SK-N-SH treated with all-trans-retinoic acid at 6 μM for 48 hours (cell line): ENCODE results near the gene AFAP1.
A peak's percentile ranks its signal among the peaks of the same experiment; 100 is the strongest.

Experiments
- ATAC-seq: fragments of 200-7000 bp; cut with Tn5 transposase; 3 replicates; pipeline ENCODE4 v1.9.1; 2020; ENCODE audit warnings: mild to moderate bottlenecking, moderate library complexity
- ARNTL ChIP-seq: fragments of 450-650 bp; formaldehyde crosslinking; IDR thresholded peaks from 2 replicates; pipeline ENCODE4 v1.5.0; 2020; ENCODE audit warnings: low read depth, mild to moderate bottlenecking, moderate library complexity, borderline replicate concordance
- BACH2 ChIP-seq: fragments of 250-450 bp; sonication (Bioruptor Pico); IDR thresholded peaks from 2 replicates; pipeline ENCODE4 v1.9.0; 2021; ENCODE audit warnings: mild to moderate bottlenecking, borderline replicate concordance
- CSDC2 ChIP-seq: fragments of 250-450 bp; sonication (Bioruptor Pico); IDR thresholded peaks from 2 replicates; pipeline ENCODE4 v1.5.0; 2020; ENCODE audit warnings: mild to moderate bottlenecking, moderate library complexity
- ISL1 ChIP-seq: fragments of 250-450 bp; sonication (Bioruptor Pico); IDR thresholded peaks from 2 replicates; pipeline ENCODE4 v2.1.2; 2022; ENCODE audit warnings: mild to moderate bottlenecking, moderate library complexity
- OSR1 ChIP-seq: fragments of 250-450 bp; sonication (Bioruptor Pico); IDR thresholded peaks from 2 replicates; pipeline ENCODE4 v1.8.0; 2022; ENCODE audit warnings: moderate library complexity, mild to moderate bottlenecking, inconsistent platforms
- PPARA ChIP-seq: fragments of 250-450 bp; sonication (Bioruptor Pico); IDR thresholded peaks from 2 replicates; pipeline ENCODE4 v1.5.0; 2020; ENCODE audit warnings: mild to moderate bottlenecking, borderline replicate concordance
- RARB ChIP-seq: fragments of 250-450 bp; sonication (Bioruptor Pico); IDR thresholded peaks from 2 replicates; pipeline ENCODE4 v1.8.0; 2021; ENCODE audit warnings: mild to moderate bottlenecking, moderate library complexity
- SNAI2 ChIP-seq: fragments of 250-450 bp; sonication (Bioruptor Pico); IDR thresholded peaks from 2 replicates; pipeline ENCODE4 v1.5.0; 2020; ENCODE audit warnings: mild to moderate bottlenecking, moderate library complexity
- TCF4 ChIP-seq: fragments of 250-450 bp; sonication (Bioruptor Pico); IDR thresholded peaks from 2 replicates; pipeline ENCODE4 v1.8.0; 2021; ENCODE audit warnings: mild to moderate bottlenecking, moderate library complexity, borderline replicate concordance
- TOX ChIP-seq: fragments of 250-450 bp; sonication (Bioruptor Pico); IDR thresholded peaks from 2 replicates; pipeline ENCODE4 v1.8.0; 2021; ENCODE audit warnings: mild to moderate bottlenecking, moderate library complexity, borderline replicate concordance
- ZC3H10 ChIP-seq: fragments of 250-450 bp; sonication (Bioruptor Pico); IDR thresholded peaks from 2 replicates; pipeline ENCODE4 v1.5.1; 2021; ENCODE audit warnings: mild to moderate bottlenecking, moderate library complexity
- ZFP3 ChIP-seq: fragments of 250-450 bp; sonication (Bioruptor Pico); IDR thresholded peaks from 2 replicates; pipeline ENCODE4 v1.5.0; 2020; ENCODE audit warnings: mild to moderate bottlenecking, moderate library complexity
- ZFP30 ChIP-seq: fragments of 450-650 bp; formaldehyde crosslinking; IDR thresholded peaks from 2 replicates; pipeline ENCODE4 v1.5.0; 2022; ENCODE audit warnings: mild to moderate bottlenecking, moderate library complexity
- ZNF565 ChIP-seq: fragments of 450-650 bp; formaldehyde crosslinking; conservative IDR thresholded peaks from 2 replicates; pipeline ENCODE4 v1.5.0; 2020; ENCODE audit warnings: low read depth, mild to moderate bottlenecking, moderate library complexity
- ZNF70 ChIP-seq: fragments of 450-650 bp; formaldehyde crosslinking; IDR thresholded peaks from 2 replicates; pipeline ENCODE4 v1.5.0; 2020; ENCODE audit warnings: mild to moderate bottlenecking, moderate library complexity
- ZNF8 ChIP-seq: fragments of 450-650 bp; formaldehyde crosslinking; IDR thresholded peaks from 2 replicates; pipeline ENCODE4 v1.5.0; 2020; ENCODE audit warnings: mild to moderate bottlenecking, moderate library complexity
- TF ChIP-seq, protein P1 (sequence below): fragments of 250-450 bp; sonication (Bioruptor Pico); IDR thresholded peaks from 2 replicates; pipeline ENCODE4 v1.8.0; 2020; ENCODE audit warnings: mild to moderate bottlenecking, moderate library complexity, borderline replicate concordance
- TF ChIP-seq, protein P2 (sequence below): fragments of 250-450 bp; sonication (Bioruptor Pico); IDR thresholded peaks from 2 replicates; pipeline ENCODE4 v1.5.1; 2021; ENCODE audit warnings: mild to moderate bottlenecking, moderate library complexity
- TF ChIP-seq, protein P3 (sequence below): fragments of 250-450 bp; sonication (Bioruptor Pico); IDR thresholded peaks from 2 replicates; pipeline ENCODE4 v1.8.0; 2021; ENCODE audit warnings: low read depth, mild to moderate bottlenecking, moderate library complexity, borderline replicate concordance
- TF ChIP-seq, protein P4 (sequence below): fragments of 250-450 bp; sonication (Bioruptor Pico); IDR thresholded peaks from 2 replicates; pipeline ENCODE4 v1.5.1; 2020; ENCODE audit warnings: low read depth, mild to moderate bottlenecking, moderate library complexity
- TF ChIP-seq, protein P5 (sequence below): fragments of 250-450 bp; sonication (Bioruptor Pico); IDR thresholded peaks from 2 replicates; pipeline ENCODE4 v1.5.0; 2020; ENCODE audit warnings: mild to moderate bottlenecking, moderate library complexity

AFAP1 gene

DNA sequence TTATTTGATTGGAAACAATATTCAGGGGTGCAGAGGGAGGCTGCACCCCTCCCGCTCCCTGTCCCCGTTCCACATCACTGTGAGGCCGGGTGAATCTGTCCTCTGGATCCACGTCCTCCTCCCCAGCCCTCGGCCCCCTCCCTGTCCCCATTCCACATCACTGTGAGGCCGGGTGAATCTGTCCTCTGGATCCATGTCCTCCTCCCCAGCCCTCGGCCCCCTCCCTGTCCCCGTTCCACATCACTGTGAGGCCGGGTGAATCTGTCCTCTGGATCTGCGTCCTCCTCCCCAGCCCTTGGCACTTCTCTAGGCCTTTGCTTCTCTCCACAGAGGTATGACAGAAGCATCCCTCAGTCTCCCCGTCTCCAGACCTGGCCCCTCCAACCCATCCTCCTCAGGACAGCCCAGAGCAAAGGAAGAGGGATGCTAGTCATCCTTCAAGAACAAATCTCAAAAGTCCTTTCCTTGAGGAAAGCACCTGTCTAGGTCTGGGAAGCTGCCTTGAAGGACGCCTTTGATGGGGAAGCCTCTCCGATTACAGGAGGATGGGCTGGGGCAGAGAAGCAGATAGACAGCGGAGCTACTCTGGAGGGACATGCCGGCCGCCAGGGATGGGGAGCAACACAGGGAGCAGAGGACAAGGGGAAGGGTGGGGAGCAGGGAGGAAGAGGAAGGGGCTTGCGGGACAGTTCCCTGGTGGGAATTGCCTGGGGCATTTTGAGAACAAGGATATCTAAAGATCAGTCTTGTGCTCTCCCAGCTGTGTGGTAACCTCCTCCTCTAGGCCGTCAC, 10.8 kb upstream of the AFAP1 start:
- TF ChIP-seq ZFP30 (CRISPR knock-in tag) (no peak), SNAI2 (CRISPR knock-in tag) (no peak), ZNF70 (no peak), ISL1 (no peak), TCF4 (CRISPR knock-in tag) (no peak), ZC3H10 (CRISPR knock-in tag) (no peak), ZNF565 (CRISPR knock-in tag) (no peak), BACH2 (CRISPR knock-in tag) (no peak), PPARA (no peak), RARB (no peak), OSR1 (no peak), ZFP3 (CRISPR knock-in tag) (no peak), ARNTL (CRISPR knock-in tag) (no peak), TOX (no peak)
- TF ChIP-seq, protein P1, sequence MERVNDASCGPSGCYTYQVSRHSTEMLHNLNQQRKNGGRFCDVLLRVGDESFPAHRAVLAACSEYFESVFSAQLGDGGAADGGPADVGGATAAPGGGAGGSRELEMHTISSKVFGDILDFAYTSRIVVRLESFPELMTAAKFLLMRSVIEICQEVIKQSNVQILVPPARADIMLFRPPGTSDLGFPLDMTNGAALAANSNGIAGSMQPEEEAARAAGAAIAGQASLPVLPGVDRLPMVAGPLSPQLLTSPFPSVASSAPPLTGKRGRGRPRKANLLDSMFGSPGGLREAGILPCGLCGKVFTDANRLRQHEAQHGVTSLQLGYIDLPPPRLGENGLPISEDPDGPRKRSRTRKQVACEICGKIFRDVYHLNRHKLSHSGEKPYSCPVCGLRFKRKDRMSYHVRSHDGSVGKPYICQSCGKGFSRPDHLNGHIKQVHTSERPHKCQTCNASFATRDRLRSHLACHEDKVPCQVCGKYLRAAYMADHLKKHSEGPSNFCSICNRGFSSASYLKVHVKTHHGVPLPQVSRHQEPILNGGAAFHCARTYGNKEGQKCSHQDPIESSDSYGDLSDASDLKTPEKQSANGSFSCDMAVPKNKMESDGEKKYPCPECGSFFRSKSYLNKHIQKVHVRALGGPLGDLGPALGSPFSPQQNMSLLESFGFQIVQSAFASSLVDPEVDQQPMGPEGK (CRISPR knock-in tag) = no peak
- TF ChIP-seq, protein P2, sequence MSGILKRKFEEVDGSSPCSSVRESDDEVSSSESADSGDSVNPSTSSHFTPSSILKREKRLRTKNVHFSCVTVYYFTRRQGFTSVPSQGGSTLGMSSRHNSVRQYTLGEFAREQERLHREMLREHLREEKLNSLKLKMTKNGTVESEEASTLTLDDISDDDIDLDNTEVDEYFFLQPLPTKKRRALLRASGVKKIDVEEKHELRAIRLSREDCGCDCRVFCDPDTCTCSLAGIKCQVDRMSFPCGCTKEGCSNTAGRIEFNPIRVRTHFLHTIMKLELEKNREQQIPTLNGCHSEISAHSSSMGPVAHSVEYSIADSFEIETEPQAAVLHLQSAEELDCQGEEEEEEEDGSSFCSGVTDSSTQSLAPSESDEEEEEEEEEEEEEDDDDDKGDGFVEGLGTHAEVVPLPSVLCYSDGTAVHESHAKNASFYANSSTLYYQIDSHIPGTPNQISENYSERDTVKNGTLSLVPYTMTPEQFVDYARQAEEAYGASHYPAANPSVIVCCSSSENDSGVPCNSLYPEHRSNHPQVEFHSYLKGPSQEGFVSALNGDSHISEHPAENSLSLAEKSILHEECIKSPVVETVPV (CRISPR knock-in tag) = no peak
- TF ChIP-seq, protein P3, sequence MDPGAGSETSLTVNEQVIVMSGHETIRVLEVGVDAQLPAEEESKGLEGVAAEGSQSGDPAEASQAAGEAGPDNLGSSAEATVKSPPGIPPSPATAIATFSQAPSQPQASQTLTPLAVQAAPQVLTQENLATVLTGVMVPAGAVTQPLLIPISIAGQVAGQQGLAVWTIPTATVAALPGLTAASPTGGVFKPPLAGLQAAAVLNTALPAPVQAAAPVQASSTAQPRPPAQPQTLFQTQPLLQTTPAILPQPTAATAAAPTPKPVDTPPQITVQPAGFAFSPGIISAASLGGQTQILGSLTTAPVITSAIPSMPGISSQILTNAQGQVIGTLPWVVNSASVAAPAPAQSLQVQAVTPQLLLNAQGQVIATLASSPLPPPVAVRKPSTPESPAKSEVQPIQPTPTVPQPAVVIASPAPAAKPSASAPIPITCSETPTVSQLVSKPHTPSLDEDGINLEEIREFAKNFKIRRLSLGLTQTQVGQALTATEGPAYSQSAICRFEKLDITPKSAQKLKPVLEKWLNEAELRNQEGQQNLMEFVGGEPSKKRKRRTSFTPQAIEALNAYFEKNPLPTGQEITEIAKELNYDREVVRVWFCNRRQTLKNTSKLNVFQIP (CRISPR knock-in tag) = no peak
- TF ChIP-seq, protein P4, sequence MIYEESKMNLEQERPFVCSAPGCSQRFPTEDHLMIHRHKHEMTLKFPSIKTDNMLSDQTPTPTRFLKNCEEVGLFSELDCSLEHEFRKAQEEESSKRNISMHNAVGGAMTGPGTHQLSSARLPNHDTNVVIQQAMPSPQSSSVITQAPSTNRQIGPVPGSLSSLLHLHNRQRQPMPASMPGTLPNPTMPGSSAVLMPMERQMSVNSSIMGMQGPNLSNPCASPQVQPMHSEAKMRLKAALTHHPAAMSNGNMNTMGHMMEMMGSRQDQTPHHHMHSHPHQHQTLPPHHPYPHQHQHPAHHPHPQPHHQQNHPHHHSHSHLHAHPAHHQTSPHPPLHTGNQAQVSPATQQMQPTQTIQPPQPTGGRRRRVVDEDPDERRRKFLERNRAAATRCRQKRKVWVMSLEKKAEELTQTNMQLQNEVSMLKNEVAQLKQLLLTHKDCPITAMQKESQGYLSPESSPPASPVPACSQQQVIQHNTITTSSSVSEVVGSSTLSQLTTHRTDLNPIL (CRISPR knock-in tag) = no peak
- TF ChIP-seq, protein P5, sequence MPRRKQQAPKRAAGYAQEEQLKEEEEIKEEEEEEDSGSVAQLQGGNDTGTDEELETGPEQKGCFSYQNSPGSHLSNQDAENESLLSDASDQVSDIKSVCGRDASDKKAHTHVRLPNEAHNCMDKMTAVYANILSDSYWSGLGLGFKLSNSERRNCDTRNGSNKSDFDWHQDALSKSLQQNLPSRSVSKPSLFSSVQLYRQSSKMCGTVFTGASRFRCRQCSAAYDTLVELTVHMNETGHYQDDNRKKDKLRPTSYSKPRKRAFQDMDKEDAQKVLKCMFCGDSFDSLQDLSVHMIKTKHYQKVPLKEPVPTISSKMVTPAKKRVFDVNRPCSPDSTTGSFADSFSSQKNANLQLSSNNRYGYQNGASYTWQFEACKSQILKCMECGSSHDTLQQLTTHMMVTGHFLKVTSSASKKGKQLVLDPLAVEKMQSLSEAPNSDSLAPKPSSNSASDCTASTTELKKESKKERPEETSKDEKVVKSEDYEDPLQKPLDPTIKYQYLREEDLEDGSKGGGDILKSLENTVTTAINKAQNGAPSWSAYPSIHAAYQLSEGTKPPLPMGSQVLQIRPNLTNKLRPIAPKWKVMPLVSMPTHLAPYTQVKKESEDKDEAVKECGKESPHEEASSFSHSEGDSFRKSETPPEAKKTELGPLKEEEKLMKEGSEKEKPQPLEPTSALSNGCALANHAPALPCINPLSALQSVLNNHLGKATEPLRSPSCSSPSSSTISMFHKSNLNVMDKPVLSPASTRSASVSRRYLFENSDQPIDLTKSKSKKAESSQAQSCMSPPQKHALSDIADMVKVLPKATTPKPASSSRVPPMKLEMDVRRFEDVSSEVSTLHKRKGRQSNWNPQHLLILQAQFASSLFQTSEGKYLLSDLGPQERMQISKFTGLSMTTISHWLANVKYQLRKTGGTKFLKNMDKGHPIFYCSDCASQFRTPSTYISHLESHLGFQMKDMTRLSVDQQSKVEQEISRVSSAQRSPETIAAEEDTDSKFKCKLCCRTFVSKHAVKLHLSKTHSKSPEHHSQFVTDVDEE (CRISPR knock-in tag) = no peak

DNA sequence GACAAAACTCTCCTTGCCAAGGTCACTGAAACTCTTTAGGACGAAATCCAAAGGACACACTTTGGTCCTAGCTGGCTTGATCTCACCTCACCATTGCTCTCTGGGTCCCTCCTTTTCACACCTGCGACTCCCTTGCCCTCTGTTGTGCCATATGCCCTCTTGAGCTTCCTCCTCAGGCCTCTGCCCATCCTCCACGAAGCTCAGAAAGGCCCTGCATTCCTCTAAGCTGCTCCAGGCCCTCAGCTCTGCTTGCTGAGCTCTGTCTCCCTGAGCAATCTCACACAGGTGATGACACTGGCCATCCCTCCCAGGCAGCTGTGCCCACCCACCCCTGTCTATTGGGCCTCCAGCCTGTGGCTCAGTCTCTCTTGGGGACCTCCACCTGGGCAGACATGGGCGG, 10.1 kb upstream of the AFAP1 start:
- peak; percentile 51 for ATAC-seq
- TF ChIP-seq, protein P3 (CRISPR knock-in tag) = no peak
- TF ChIP-seq BACH2 (CRISPR knock-in tag) (no peak), ZNF8 (CRISPR knock-in tag) (no peak), CSDC2 (CRISPR knock-in tag) (no peak)
- TF ChIP-seq, protein P1 (CRISPR knock-in tag) = no peak
- TF ChIP-seq, protein P5 (CRISPR knock-in tag) = no peak
- TF ChIP-seq, protein P2 (CRISPR knock-in tag) = no peak

More for the DNA sequence above, 10.8 kb upstream of the AFAP1 start:
- no peak for ATAC-seq
